GM21526 (cell line): ENCODE measurements around the gene HDHD3.
A peak's percentile ranks its signal among the peaks of the same experiment; 100 is the strongest.
"Not testable (repeated sequence)": the region's sequence is repeated elsewhere in the genome, so short reads cannot be mapped to it uniquely, and the experiment has no call there.

Experiments used
- ATAC-seq: cut with Tn5 transposase; IDR thresholded peaks from one replicate; pipeline ENCODE4 v1.9.1; 2021; ENCODE audit warnings: moderate library complexity; ENCODE audit not compliant: unreplicated experiment, low FRiP score

Gene HDHD3

GRCh38 chr9:113376634-113377567, at the start of gene HDHD3:
TSS of gene HDHD3 (minus strand) at chr9:113376986. CDS start at chr9:113374354, 2,632 bp downstream.
- ATAC-seq, result peak; percentile 76

GRCh38 chr9:113425072-113425471, 48.3 kb upstream of the HDHD3 start:
- ATAC-seq, result no peak

GRCh38 chr9:113421726-113422125, 44.9 kb upstream of the HDHD3 start:
- no peak for ATAC-seq

- no peak for ATAC-seq
These were observed 40.6 kb upstream of the HDHD3 start for GRCh38 chr9:113417370-113417769.

GRCh38 chr9:113416149-113416721, 39.4 kb upstream of the HDHD3 start:
- peak; percentile 90 for ATAC-seq

- peak; percentile 89 for ATAC-seq
These were observed 33.5 kb upstream of the HDHD3 start, which contains the start of the genes C9orf43 and POLE3 for GRCh38 chr9:113410207-113410864. TSS of gene C9orf43 (plus strand) at chr9:113410747. CDS start at chr9:113413494, 2,747 bp downstream. TSS of gene POLE3 (minus strand) at chr9:113410675. CDS start at chr9:113410293, 382 bp downstream.

- ATAC-seq, result peak; percentile 18
These were observed 33.1 kb upstream of the HDHD3 start for GRCh38 chr9:113409883-113410206.

GRCh38 chr9:113409481-113409880, 32.7 kb upstream of the HDHD3 start:
- no peak for ATAC-seq

GRCh38 chr9:113406873-113407511, 30.2 kb upstream of the HDHD3 start:
- not testable (repeated sequence) for ATAC-seq

- not testable (repeated sequence) for ATAC-seq
These were observed 29.6 kb upstream of the HDHD3 start for GRCh38 chr9:113406353-113406752.

GRCh38 chr9:113403646-113404045, 26.9 kb upstream of the HDHD3 start:
- no peak for ATAC-seq

- ATAC-seq, result peak; percentile 99
These were observed 24.4 kb upstream of the HDHD3 start, which contains the start of gene ALAD for GRCh38 chr9:113401027-113401792. TSS of gene ALAD (minus strand) at chr9:113401284. CDS start at chr9:113393559, 7,725 bp downstream.

GRCh38 chr9:113399646-113400200, 22.9 kb upstream of the HDHD3 start:
- ATAC-seq, result no peak

GRCh38 chr9:113398796-113399195, 22.0 kb upstream of the HDHD3 start:
- ATAC-seq, result no peak

- ATAC-seq, result no peak
These were observed 20.4 kb upstream of the HDHD3 start for GRCh38 chr9:113397203-113397631.

GRCh38 chr9:113395000-113395861, 18.4 kb upstream of the HDHD3 start:
- no peak for ATAC-seq

GRCh38 chr9:113393281-113393680, 16.5 kb upstream of the HDHD3 start:
- ATAC-seq, result no peak

- no peak for ATAC-seq
These were observed 15.1 kb upstream of the HDHD3 start for GRCh38 chr9:113391917-113392316.
